SIG-M5 (cell line): Measurements from ENCODE around the gene FANCC.
"Not testable (repeated sequence)": the region's sequence is repeated elsewhere in the genome, so short reads cannot be mapped to it uniquely, and the experiment has no call there.

ENCODE experiments used
- DNase-seq: peaks from one replicate; lab custom pipeline; 2025; lab: John Stamatoyannopoulos, UW

FANCC gene

DNA sequence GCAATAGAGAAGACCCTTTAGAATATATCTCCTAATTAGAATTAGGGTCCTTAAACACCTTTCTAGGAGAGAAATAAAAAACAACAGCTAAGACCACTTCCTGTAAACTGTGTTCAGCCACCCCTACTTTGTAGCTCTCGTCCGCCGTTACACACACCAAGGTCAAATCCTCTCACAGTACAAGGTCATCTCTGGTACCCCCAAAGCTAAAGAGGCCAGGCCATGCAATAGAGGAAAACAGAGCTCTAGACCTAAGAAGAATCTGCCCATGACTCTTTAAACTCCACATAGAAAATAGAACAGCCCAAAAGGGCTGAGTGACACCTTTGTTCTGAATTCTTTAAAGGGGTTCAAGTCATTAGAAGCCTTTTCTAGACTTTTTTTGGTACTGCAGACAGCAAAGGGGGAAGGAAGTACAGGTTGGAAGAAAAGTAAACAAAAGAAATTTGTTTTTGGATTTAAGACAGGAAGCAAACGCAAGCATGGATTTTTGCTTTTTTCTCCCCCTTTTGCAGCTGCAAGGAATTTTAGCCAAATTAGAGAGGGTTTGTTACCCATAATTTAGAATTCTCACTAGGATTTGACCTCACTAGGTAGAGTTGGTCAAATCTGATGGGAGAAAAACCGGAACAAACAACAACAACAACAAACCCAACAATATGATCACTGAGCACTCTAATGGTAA lies 13.4 kb upstream of the FANCC start:
- no peak for DNase-seq

DNA sequence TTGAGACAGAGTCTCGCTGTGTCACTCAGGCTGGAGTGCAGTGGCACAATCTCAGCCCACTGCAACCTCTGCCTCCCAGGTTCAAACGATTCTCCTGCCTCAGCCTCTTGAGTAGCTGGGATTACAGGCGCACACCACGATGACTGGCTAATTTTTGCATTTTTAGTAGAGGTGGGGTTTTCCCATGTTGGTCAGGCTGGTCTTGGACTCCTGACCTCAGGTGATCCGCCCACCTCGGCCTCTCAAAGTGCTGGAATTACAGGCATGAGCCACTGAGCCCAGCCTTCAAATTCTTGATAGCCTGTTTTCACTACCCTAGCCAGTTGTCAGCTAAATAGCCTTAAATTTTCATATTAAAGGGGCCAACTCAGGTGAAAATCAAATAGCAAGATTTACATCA lies 11.6 kb upstream of the FANCC start:
- not testable (repeated sequence) for DNase-seq

DNA sequence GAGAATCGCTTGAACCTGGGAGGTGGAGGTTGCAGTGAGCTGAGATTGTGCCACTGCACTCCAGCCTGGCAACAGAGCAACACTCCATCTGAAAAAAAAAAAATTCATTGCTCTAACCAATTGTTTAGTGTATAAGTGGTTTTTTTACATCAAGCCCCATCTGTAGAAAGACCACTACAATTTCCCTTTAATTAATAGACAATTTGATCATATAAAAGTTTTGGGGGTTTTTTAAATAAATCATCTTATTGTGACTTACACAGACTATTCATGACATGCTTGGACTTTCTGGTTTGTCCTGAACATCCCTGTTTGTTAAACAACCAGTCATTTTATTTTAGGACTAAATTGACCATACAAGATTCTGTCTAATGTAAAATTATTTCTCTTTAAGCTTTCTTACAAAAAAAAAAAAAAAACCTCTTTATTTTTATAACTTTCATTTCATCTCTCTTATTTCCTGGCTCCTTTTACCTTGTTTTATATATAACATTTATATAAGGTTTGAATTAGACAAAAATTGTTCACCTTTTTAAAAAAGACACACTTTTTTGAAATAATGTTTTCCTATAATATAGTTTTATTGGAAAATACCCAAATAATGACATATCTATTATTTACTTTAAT lies 9.8 kb upstream of the FANCC start:
- no peak for DNase-seq

DNA sequence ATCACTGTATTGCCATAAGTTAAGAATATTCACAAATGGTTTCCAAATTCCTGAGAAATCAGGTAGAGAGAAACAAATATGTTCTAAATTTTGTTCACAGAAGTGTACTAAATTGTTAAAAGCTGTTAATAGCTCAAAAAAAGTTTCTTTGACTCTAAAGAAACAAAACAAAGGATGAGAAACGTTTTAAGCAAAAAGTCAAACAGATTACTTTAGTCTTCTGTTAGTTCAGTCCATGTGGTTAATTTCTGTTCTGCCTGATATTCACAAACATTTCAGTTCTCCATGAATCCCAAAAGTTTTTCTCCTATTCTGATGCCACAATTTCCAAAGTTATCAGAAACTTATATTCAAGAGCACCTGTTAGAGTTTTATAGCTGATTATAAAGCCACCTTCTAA lies 7.7 kb upstream of the FANCC start:
- DNase-seq: no peak

DNA sequence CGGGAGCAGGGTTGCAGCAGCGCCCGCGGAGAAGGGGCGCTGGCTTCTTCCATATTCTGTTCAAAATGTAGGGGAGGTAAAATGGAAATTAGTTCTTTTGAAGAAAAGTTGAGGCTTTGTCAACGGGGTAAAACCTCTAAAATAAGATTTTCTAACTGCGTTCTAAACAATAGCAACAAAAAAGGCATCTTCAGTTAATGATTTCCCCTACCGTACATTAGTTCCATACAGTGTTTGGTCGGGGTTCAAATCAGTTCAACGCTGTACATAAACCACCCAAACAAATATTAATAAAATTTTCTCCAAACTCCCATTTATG lies 343 bp upstream of the FANCC start:
- no peak for DNase-seq

DNA sequence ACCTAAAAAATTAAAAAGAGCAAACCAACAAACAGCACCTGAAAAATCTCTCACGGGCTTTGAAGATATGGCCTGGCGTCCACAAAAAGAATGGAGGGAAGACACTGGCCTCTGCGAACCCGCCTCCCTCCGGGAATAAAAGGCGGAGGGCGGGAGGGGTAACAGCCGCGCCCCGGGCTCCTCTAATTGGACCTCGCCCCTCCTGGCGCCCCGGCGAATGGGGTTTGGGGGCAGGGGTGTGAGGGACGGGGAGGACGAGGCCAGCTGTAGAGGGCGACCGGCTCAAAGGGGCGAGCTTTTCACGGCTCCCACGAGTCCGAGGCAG lies 753 bp downstream of the FANCC start:
- no peak for DNase-seq

DNA sequence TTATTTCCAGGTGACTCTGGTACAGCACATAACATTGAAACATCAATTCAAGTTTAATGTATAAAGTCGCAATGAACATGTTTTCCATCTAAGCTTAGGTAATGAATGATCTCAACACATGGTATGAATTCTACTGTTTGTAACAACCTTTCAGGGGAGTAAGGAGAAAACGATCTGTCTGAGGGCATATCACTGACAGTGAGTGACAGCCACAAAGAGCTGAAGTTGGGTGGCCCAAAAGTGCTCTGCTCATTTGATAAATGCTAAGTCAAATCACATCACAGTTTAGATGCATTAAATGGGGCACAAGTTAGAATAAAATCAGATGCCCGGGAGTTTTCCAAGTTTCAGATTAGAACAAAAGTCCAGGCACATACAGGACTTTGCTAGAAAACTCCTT lies 1.2 kb downstream of the FANCC start:
- DNase-seq: no peak

DNA sequence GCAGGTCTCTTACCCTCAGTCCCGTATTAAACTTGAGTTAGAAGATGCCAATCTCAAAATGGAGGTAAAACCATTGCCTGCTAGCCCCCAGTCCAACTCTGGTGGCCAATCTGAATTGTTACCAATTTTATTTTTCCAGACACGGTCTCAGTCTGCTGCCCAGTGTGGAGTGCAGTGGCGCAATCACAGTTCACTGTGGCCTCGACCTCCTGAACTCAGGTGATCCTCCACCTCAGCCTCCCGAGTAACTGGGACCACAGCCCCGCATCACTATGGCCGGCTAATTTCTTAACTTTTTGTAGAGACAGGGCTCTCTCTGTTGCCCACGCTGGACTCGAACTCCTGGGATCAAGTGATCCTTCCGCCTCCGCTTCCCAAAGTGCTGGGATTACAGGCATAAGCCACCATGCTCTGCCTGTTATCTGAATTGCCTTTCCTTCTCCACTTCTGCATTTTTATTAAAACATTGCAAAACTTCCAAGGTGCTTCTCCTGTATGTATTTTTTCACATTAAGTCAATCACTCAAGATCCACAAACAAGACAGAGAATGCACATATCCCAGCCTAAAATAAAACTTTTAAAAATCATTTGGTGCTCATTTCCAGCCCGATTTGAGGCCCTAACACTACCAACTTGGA lies 2.3 kb downstream of the FANCC start:
- DNase-seq: no peak

DNA sequence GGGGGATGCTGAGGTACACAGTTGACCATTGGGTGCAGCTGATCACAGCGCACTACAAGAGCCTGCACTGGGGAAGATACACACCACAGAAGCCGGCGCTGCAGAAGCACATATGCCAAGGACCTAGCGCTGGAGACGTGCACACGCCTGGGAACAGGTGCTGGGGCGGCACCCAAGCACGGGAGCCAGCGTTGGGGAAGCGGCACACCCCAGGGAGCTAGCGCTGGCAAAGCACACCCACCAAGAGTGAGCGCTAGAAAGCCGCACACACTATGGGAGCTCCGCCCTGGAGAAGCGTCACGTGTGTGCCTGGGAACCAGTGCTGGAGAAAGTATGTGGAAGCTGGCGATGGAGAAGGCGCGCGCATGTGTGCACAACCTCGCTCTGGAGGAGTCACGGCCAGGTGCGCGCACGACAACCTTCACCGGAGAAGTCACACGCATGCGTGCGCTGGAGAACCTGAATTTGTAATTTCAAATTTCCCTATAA lies 4.5 kb downstream of the FANCC start:
- no peak for DNase-seq

DNA sequence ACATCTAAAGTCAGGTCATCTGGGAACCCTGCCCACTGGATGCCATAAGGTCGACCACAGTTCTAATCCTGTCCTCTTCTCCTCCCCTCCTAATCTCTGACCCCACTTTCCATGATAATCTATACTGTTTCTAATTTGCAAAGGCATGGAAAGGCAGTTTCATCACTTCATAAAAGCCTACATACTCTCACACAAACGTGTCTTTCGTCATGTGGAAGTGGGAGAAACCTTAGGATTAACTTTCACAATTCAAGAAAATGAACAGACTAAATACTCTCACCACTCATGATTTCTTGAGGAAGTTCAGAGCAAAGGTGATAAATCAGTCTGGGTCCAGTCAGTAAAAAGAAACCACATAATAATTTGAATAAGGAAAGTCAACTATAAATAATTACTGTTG lies 5.5 kb downstream of the FANCC start:
- DNase-seq: no peak

DNA sequence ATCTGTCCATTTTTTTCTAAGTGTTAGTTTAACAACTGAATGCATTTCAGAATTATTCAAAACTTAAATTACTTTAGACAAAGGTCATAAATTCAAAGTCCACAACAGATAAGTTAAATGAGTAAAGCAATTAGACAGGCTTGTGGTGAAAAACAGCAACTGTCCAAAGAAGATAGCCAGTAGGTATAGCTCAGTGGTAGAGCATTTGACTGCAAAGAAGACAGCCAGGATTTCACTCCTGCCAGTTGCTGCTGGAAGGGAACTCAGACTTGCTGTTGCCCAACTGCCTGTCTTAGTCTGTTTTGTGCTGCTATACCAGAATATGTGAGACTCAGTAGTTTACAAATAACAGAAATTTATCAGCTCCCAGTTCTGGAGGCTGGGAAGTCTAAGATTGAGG lies 10.0 kb downstream of the FANCC start:
- DNase-seq: no peak

DNA sequence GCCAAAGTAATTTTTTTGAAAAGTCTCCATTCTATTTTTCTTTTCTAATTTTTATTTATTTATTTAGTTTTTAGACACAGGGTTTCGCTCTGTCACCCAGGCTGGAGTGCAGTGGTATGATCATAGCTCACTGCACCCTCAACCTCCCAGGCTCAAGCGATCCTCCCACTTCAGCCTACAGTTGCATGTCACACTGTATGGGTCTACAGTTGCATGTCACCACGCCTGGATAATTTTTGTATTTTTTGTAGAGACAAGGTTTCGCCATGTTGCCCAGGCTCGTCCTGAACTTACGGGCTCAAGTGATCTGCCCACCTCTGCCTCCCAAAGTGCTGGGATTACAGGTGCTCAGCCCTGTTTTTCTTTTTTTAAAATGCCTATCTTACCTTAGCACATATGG lies 10.7 kb downstream of the FANCC start:
- DNase-seq: no peak

DNA sequence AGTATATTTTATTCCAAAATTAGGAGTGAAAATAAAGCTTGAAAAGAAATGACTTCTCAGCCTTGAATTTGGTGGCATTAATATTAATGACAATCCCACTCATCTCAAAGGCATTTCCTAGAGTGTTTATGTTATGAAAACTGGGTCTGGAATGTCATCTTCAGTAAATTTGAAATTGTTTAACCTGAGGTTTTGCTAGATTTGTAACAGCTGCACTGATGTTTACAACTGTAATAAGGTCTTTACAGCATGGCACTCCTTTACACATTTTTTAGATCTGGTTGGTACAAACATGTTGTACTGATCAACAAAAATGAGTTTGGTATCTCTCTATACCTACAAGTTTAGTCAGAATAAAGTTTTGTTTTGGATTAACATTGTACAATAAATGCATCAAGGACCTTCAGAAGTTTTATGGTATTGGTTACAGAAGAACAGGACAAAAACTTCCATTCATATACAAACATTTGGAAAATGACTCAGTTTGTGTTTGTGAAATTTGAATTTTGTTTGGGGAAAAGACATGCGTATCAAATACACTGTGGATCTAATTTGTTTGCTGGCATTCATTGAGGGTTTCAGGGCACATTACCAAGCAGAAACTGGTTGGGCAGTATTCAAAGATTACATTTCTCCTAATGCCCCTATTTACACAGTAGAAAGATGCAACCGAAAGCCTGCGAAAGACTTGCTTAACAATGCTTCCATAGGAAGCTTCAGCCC lies 11.6 kb downstream of the FANCC start:
- no peak for DNase-seq

DNA sequence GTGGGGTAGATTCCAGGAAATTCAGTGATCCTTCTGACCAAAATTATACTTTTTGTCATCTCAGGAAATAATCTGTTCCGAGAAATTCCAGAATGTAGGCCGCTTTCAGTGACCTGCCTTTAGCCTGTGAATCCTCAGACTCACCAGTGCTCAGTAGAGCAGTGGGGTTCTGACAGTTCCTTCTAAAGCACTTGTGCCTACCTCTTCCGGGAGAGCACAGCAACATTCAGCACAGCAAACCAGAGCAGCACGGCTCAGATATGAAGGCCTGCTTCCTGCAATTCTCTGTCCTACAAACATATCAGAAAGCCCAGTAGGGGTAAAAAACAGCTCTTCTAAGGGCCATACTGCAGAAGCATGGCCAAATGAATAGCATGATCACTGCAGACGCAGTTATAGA lies 15.0 kb downstream of the FANCC start:
- DNase-seq: no peak

DNA sequence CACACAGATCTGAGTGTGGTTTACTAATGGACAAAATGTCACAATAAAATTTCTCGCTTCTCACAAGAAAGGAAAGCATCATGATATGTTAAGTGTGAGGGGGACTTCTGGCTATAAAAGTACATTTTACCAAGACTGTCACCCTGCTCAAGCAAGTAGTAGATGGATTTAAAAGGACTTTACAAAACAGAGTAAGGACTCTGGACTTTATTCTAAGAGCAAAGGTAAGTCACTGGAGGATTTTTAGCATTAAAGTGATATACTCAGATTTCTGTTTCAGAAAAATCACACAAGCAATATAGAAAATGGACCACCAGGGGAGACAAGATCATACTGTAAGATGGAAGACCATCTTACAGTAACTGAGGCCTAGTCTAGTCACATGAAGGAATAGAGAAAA lies 19.7 kb downstream of the FANCC start:
- no peak for DNase-seq

DNA sequence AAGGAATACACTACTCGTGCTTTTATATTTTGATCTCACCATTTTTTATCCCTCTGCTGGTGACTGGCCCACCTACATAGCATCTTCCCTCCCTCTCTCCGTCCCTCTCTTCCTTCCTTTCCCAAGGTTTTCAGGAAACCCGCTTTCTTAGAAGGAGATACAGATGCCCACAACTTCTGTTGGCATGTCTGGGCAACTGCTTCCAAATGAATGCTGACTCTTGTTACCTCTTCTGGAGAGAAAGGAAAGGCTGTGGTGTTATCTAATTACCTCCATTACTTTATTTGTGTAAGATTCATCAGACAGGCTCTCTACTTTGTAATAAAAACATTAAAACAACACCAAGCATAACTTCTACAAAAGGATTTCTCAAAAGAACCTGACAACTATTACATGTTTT lies 20.2 kb downstream of the FANCC start:
- DNase-seq: no peak

DNA sequence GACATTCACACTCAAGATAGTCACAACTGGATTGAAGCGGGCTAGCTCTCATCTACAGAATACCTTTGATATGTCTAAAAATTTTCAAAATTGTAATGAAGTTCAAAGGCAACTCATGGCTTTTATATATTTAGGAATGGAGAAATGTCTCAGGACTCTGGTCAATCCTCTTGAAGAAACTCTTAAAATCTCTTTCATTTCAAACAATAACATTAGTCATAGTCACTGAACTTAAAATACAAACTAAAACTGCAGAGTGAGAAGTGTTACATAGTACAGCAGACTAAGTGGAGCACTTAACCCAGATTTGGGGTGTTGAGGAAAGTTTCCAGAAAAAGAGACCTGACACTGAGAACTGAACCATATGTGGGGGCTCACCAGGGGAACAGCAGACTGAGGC lies 20.7 kb downstream of the FANCC start:
- no peak for DNase-seq

DNA sequence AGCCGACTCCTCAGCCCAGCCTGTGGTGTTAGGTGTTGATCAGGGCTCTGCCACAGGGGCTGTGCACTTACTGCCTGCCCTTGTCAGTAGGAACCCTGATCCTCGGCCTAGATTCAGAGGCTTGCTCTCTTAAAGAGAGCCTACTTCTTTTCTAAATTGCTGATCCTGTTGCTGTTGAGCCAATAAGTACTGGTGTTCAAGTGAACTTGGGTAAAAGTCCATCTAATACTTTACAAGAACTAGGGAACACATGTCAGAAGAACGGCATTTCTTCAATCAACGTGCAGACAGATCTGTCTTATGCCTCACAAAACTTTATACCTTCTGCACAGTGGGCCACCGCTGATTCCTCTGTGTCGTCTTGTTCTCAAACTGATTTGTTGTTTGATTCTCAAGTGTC lies 24.2 kb downstream of the FANCC start:
- not testable (repeated sequence) for DNase-seq

DNA sequence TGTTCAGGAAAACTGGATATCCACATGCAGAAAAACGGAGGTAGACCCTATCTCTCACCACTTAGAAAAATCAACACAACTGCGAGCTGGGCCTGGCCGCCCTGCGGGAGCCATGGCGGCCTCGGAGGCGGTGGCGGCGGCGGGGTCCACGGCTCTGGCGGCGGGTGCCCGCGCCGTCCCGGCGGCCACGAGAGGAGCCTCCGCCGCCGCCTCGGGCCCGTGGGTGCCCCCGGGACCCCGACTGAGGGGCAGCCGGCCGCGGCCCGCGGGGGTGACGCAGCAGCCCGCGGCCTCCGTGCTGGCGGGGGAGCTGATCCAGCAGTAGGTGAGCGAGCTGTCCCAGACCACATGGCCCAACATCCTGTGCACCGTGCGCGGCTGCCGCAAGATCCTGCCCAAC lies 25.3 kb downstream of the FANCC start:
- no peak for DNase-seq

DNA sequence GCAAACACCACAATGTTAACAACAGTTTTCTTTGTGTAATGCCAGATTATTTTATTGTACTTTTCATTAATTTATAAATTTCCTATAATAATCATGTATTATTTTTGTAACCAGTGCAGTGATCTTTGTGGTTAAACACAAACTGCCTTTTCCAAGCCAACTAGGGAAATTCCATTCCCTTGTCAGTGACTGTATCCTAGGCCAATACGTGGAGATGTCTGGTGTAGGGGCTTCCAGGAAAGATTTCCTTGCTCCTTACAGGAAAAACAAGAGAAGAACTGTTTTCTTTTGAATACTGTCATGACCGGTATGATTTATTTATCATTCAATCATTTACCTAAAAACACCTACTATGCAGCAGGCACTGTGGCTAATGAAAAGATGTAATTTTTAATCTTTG lies 31.4 kb downstream of the FANCC start:
- no peak for DNase-seq

DNA sequence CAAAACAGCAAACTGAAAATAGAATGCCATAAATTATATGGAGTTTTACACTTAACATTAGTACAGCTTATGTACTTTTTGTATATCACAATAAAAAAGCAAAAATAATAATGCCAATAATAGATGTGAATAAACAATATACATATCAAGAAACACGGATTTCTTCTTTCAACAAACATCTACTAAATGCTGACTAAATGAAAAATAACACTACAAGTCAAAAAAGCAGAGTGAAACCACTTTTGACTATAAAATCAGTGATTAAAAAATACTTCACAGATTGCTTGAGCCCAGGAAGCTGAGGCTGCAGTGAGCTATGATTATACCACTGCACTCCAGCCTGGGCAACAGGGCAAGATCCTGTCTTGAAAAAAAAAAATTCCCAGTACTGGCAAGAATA lies 32.2 kb downstream of the FANCC start:
- no peak for DNase-seq

DNA sequence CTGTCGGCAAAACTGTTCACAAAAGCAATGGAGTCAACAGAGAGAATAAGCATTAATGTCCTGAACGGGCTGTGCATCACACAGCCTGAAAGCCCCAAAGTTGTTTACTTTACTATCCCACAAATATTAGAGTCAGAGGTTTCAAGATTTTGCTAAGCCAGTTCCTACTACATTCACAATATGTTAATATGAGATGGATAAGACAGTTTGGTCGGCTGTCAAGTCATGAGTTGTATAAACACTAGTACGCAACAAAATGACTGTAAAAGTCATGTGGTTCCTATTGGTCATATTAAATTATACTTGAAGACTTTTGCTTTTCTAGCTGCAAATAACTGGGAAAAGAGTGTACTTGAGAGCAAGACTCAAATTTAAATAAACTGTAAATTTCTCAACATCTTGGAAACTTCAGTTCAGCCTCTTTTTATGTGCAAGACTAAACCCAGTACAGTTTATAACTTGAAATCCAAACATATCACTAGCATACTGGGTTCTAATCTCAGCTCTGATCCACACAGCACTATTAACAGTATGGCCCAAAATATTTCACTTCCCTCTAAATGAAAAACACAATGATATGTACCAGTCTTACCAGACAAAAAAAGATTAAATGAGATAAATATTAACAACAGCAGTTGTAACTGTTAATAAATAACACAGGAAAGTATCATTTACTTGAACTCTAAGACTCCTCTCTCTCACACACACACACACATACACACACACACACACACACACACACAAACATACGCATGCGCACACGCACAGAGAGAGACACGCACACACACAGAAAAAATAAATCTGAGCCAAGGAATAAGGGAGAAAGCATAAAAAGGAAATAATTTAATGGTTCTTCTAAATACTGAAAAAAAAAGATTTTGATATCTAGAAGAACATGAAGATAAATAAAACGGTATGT lies 33.1 kb downstream of the FANCC start:
- DNase-seq: no peak
